Adrenal gland (tissue), 5 donors: ENCODE results near the gene INTS1.

Experiments used
- CTCF ChIP-seq, 6 experiments: fragments of 450-650 bp in 4 of 6; fragments of 200-600 bp in 2 of 6; sonication (generic) in 1 of 6; IDR thresholded peaks; 1 replicate in 5 of 6; 2 replicates in 1 of 6; pipeline versions ENCODE4 v1.5.1 to v1.8.0; 2016 to 2021; ENCODE audit warnings: antibody characterized with exemption in 6 of 6, mild to moderate bottlenecking in 2 of 6, moderate library complexity in 1 of 6
- POLR2A ChIP-seq, 2 donors: fragments of 450-650 bp; IDR thresholded peaks; one replicate each; pipeline ENCODE4 v1.6.1; 2017; ENCODE audit warnings: antibody characterized with exemption in 2 of 2, mild to moderate bottlenecking in 2 of 2, moderate library complexity in 1 of 2
- donor health status: DM: no; HTN: no; CAD: no.

- TF ChIP-seq CTCF (IDR thresholded peaks at IDR 0.05) (no peak), POLR2A (IDR thresholded peaks at IDR 0.05) (no peak)
Observed at GRCh38 chr7:1480670-1481069, 23.5 kb downstream of the INTS1 start.
